ENCODE measurements around the gene NRXN3. TPM values are rescaled to one million over a fixed set of nuclear protein-coding genes. Genes with fewer than 3 reads are reported as not detected.

Gene NRXN3
- total and polyA plus RNA-seq, 2 donors (not counting 1 experiment from before 2014, with no cell fraction given), result not detected

DNA sequence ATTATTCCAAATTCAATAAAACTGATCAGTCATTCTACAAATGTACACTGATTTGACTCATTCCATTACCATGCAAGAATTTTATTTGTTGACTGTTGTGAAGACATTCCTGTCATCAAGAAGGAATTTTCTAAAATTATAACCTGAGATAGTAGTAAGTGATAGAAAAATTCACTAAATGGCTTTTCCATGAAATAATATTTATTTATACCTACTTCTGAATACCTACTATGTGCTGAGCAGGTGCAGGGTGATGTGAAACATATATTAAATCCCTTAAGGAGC lies 841.7 kb downstream of the NRXN3 start:
- Mint-ChIP-seq H3K4me1 (no peaks in the 10 kb centered on the region), H3K4me3 (no peak overlapping the region), H3K9me3 (ENCODE audit: insufficient read depth) (no peaks in the 10 kb centered on the region), H3K27me3 (no peaks in the 10 kb centered on the region), H3K27ac (no peak overlapping the region)
- Histone ChIP-seq H3K9me3 (ENCODE audit: control extremely low read depth in 1 of 3, control insufficient read depth in 2 of 3, insufficient read depth in 1 of 3, low read length in 2 of 3) (no peaks in the 10 kb centered on the region), H3K79me2 (ENCODE audit: control insufficient read depth, insufficient read depth, low read length) (no peaks in the 10 kb centered on the region), H3K4me2 (replicated peaks; ENCODE audit: low read depth, low read length, poor library complexity, severe bottlenecking) (no peak overlapping the region), H3K9ac (ENCODE audit: low read length) (no peak overlapping the region), H2AFZ (ENCODE audit: insufficient read depth, low read depth, low read length, poor library complexity, severe bottlenecking) (no peak overlapping the region), H3K27me3 (replicated peaks in 1 of 4; ENCODE audit: control extremely low read depth in 1 of 4, control insufficient read depth in 3 of 4, insufficient read depth in 4 of 4, low read length in 3 of 4) (no peaks in the 10 kb centered on the region), H3K36me3 (replicated peaks in 1 of 2; ENCODE audit: control extremely low read depth in 1 of 2, control insufficient read depth in 1 of 2, extremely low read depth in 1 of 2, insufficient read depth in 2 of 2, low read length in 1 of 2) (no peaks in the 10 kb centered on the region), H3K27ac (ENCODE audit: low read length in 2 of 2) (no peak overlapping the region), H4K20me1 (ENCODE audit: control insufficient read depth, insufficient read depth, low read length, poor library complexity, severe bottlenecking) (no peaks in the 10 kb centered on the region), H3K4me3 (ENCODE audit: control extremely low read depth in 1 of 5, extremely low read depth in 1 of 5, insufficient read depth in 1 of 5, low read depth in 2 of 5, low read length in 4 of 5) (no peak overlapping the region), H3K4me1 (ENCODE audit: control insufficient read depth in 2 of 2, insufficient read depth in 2 of 2, low read length in 2 of 2) (no peaks in the 10 kb centered on the region)
- CTCF ChIA-PET, result interaction anchor here (1.3 kb wide), 1 partner anchor 9 kb away, joined by 3 read pairs; no protein-coding TSS in a partner anchor
- no peak for DNase-seq
- ATAC-seq (ENCODE audit: low read depth), result no peak
- intact Hi-C loops (cut with micrococcal nuclease), result no loop called here
- POLR2A ChIA-PET, result no interaction called here
- TF ChIP-seq EZH2 (IDR thresholded peaks at IDR 0.05; ENCODE audit: borderline replicate concordance, insufficient read depth, low read depth, low read length, poor library complexity, severe bottlenecking), result no peak
- TF ChIP-seq CTCF (IDR thresholded peaks at IDR 0.05), result no peak

- no peak overlapping the region for H3K27ac ChIP-seq (ENCODE audit: low read length in 2 of 2)
- no peaks in the 10 kb centered on the region for H3K79me2 ChIP-seq (ENCODE audit: control insufficient read depth, insufficient read depth, low read length)
- CTCF ChIA-PET, result no interaction called here
- H4K20me1 ChIP-seq (ENCODE audit: control insufficient read depth, insufficient read depth, low read length, poor library complexity, severe bottlenecking), result no peaks in the 10 kb centered on the region
- TF ChIP-seq EZH2 (IDR thresholded peaks at IDR 0.05; ENCODE audit: borderline replicate concordance, insufficient read depth, low read depth, low read length, poor library complexity, severe bottlenecking), result no peak
- no peak for TF ChIP-seq CTCF (IDR thresholded peaks at IDR 0.05)
- 90% methylated on average over 5 of the region's 7 CpGs for WGBS (ENCODE audit: insufficient coverage)
- Mint-ChIP-seq H3K27me3 (peaks cover 4% of the 10 kb centered on the region), H3K27ac (no peak overlapping the region), H3K9me3 (ENCODE audit: insufficient read depth) (no peaks in the 10 kb centered on the region), H3K4me3 (no peak overlapping the region), H3K4me1 (no peaks in the 10 kb centered on the region)
- POLR2A ChIA-PET, result no interaction called here
- H3K4me2 ChIP-seq (replicated peaks; ENCODE audit: low read depth, low read length, poor library complexity, severe bottlenecking), result no peak overlapping the region
- no peaks in the 10 kb centered on the region for H3K9me3 ChIP-seq (ENCODE audit: control extremely low read depth in 1 of 3, control insufficient read depth in 2 of 3, insufficient read depth in 1 of 3, low read length in 2 of 3)
- no peak for ATAC-seq (ENCODE audit: low read depth)
- H3K9ac ChIP-seq (ENCODE audit: low read length), result no peak overlapping the region
- H3K27me3 ChIP-seq (replicated peaks in 1 of 4; ENCODE audit: control extremely low read depth in 1 of 4, control insufficient read depth in 3 of 4, insufficient read depth in 4 of 4, low read length in 3 of 4), result no peaks in the 10 kb centered on the region
- no peak for DNase-seq
- intact Hi-C loops (cut with micrococcal nuclease), result no loop called here
- no peaks in the 10 kb centered on the region for H3K36me3 ChIP-seq (replicated peaks in 1 of 2; ENCODE audit: control extremely low read depth in 1 of 2, control insufficient read depth in 1 of 2, extremely low read depth in 1 of 2, insufficient read depth in 2 of 2, low read length in 1 of 2)
- H3K4me3 ChIP-seq (ENCODE audit: control extremely low read depth in 1 of 5, extremely low read depth in 1 of 5, insufficient read depth in 1 of 5, low read depth in 2 of 5, low read length in 4 of 5), result no peak overlapping the region
- H2AFZ ChIP-seq (ENCODE audit: insufficient read depth, low read depth, low read length, poor library complexity, severe bottlenecking), result no peak overlapping the region
- H3K4me1 ChIP-seq (ENCODE audit: control insufficient read depth in 2 of 2, insufficient read depth in 2 of 2, low read length in 2 of 2), result no peaks in the 10 kb centered on the region
Measured at GRCh38 chr14:79016828-79017505, 846.8 kb downstream of the NRXN3 start.
